ENCODE measurements around the gene FAM181A.

FAM181A gene

DNA sequence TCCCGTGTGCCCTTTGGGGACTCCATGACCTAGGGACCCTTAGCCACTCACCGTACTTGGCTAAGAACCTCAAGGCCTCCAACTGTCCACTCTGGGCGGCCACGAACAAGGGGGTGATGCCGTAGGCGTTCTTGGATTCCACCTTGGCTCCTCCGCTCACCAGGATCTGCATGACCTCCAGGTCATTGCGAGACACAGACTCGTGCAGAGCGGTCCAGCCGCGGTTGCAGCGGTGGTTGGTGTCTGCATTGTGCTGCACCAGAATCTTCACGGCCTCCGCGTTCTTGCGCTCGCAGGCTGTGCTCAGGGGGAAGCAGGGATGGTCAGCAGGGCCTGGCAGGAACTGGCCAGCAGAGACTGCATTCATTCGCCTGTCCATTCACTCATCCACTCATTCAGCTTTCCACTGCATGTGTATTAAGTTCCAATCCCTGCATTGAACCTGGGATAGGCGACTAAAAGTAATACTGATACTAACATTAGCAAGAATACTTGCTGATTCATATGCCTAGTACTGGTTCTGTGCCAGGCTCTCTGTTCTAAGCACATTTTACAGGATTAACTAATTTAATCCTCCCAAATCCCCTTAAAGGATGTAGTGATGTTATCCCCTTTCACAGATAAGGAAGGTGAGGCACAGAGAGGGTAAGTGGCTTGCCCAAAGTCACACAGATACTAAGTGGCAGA, 23.9 kb downstream of the FAM181A start:
- DNase-seq (ENCODE audit: low spot score): no peak

DNA sequence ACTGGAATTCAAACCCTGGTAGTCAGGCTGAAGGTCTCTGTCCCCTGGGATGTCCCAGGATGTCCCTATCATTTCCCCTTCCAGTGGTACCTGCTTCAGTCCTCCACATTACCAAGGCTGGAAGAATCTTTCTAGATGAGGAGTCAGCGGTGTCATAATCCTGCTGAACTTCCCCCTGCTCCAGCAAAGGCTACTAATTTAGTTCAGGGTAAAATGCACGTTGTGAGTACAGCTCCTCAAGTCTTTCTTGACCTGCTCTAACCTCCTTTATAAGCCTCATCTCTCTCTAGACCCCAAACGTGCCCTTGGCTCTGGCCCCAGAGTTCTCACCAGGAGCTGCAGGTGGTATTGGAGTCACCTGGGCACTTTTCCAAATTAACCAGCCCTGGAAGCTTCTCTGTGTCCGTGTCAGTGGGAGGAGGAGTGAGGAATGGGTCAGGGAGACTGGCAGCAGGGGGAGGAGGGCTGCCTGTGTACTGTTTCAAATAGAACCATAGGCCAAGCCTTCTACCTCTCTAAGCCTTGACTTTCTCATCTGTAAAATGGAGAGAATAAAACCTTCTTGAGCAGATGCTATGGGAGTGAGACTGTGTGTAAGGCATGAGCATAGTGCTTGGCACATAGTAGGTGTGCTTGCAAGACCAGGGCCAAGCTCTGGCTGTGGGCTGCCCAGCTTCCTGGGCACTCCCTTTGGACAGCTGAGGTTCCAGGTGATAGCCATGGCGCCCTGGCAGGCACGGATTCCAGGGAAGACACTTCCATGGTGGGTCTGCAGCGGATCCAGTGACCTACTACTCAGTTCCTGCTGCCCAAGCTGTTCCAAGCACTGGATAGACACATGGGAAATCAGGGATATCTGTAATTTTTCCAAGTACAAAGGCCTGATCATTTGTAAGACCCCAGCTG, 24.7 kb downstream of the FAM181A start:
- DNase-seq (ENCODE audit: low spot score): no peak

DNA sequence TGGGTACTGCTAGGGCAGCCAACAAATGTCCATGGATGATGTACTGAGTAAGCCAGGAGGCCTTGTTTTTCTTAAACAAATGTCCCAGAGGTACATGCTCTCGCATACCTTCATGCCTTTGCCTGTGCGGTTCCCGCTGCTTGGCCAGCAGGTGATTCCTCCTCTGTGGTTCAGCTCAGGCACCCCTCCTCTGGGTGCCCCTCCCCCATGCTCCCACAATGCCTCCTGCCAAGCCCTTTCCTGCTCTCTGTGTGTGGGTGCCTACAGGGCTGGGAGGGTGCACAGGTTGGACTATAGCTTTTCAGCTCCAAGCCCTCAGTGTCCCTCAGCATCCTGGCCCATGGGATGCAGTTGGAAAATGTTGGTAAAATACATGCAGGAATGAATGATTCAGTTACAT, 25.7 kb downstream of the FAM181A start:
- no peak for DNase-seq (ENCODE audit: low spot score)

DNA sequence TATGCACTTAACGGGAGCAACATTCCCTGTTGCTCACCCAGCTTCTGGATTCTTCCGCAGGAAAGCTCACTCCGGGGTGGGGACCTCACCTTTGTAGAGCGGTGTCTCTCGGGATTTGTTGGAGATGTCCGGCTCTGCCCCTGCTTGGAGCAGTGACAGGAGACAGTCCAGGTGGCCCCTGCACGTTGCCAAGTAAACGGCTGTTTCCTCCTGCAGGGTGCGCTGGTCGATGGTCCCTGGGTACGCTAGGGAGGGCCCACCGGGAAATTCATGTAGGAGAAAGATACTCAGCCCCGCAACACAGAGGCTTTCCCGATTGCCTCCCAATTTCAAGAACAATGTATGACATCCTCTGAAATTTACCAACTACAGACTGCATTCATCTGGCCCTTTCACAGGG, 26.1 kb downstream of the FAM181A start:
- no peak for DNase-seq (ENCODE audit: low spot score)

DNA sequence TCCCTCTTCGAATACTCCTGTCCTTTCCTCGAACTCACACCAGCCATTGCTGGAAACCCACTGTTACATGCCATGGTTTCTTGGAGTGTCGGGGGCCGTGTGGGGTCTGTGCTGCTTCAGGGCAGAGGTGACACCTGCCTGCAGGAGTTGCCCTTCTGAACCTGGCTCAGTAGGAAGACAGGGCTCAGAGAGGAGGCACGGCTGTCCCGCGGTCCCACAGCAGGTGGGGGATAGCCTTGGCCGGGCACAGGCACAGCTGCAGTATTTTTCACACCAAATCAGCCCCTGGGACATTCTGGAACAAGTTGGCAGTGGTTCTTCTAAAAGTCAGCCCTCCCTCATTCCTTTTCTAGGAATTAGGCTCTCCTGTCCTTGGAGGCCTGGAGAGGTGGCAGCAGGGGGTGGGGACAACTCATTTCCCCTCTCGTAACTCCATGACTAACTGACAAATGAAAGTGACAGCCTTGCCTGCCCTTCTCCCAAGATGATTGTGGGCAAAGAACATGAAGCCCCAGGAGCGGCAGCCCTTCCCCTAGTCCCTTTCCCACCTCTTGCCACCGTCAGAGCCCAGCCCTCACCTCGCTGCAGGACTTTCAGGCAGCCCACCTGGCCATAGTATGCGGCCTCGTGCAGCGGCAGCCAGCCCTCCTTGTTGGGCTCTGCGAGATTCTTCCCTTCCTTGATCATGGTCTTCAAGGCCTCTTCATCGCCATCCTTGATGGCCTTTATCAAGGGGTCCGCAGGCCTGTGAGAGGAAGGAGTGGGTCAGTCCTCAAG, 26.8 kb downstream of the FAM181A start:
- DNase-seq (ENCODE audit: low spot score): no peak

DNA sequence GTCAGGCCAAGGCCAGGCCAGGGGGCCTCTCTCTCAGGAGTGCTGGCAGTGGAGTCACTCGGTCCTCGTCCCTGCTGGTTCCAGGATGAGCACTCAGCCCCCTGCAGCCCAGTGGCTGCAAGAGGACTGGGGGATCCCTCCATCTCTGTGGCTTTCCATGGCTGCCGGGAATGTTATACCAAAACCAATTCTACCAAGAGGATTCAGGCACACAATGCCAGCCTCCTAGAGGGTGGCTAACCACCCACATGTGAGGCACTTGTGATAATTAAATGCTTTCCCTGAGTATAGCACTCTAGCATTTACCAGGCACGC, 27.3 kb downstream of the FAM181A start:
- DNase-seq (ENCODE audit: low spot score): no peak

DNA sequence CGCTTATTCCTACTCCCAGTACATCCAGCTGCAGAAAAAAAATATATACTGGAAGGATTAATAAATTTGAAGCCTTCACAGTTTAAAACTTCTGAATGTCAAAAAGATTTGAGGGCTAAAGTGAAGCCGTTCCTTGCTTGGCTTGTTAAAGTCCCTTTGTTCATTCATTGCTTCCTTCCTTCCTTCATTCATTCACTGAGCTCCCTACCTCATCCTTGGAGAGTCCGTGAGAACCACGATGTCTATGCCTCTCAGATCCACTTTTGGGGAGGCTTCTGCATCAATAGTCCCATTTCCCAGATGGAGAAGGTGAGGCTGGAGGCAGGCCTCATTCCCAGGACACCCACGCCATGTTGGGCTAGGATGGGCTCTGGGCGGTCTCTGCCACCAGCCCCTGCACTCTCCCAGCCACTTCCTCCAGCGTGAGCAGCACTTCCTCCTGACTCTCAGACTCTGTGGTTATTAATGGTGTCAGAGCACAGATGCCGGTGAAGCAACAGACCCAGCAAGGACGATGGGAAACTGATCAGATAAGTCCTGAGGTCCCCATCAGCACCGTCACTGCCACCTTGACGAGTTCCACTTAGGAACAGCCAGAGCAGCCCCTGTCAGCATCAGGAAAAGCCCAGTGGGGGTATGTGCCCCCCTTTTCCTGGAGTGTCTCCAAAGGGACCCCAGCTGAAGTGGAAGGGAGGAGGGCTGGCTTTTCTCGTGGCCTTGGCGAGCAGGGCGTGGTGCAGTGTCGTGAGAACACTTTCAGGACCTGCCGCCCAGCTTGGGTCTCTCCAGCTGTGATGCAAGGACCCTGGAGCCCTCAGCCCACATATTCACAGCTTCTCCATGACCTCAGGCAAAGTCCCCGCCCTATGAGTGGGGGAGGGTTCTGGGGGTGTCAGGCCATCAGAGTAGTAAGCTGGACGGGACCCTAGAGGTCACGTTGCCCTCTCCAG, 28.0 kb downstream of the FAM181A start:
- no peak for DNase-seq (ENCODE audit: low spot score)

DNA sequence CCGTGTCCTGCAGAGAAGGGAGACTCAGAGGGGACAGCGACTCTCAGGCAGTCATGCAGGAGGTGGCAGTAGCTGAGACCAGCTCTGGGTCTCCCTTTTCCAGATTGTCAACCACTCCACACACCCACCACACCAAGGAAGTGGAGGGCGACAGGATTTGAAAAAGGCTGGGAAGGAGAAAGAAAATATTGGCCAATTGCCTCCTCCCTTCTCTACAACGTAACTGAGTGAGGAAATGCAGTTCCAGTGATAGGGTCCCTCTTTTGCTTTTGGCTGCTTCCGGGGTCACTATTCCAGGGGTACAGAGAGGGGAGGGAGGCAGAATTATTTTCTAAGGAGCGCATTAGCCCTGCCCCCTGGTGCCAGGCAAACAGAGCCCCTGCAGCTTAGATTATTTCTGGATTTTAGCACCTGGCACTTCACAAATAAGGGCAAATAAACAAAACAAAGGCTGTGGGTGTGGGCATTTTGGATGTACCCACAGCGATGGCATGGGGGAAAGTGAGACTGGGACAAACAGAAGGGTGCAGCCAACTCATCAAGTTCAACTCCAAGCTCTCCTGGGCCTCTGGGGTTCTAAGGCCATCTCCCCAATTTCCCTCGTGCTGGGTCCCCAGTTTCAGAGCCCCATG, 28.8 kb downstream of the FAM181A start:
- no peak for DNase-seq (ENCODE audit: low spot score)

DNA sequence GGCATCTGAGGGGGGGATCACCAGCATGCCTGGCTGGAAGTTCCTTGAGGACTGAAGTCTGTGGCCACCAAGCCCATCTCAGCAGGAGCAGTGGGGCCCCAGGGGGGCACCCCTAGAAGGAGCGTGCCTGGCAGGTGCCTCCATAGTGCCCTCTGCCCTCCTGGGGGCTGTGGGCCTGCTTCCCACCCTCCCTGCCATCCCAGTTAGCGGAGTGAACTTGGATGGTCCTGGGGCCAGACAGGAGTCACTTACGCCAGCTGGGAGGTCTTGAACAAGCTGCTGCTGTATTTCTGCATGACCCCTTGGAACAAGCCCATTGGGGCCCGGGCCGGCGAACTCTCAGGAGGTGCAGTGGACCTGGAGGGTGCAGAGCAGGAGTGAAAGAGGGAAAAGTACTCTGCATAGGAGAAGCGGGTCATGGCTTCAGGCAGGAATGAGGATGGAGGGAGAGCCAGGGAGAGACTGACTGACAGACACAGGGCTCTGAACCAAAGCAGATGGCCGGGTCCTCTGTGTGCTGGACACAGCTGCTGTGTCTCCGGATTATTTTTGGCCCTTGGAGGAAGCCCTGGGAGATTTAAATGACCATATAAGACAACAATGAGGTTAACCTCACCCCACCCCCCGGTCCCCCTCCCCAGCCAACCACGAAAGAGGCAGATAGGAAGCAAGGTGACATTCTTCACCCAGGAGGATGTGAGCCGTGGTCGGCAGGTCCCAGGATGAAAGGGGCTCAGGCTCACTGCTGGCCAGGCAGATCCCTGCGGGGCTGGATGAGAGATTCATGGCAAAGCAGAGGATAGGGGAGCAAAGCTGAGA, 29.6 kb downstream of the FAM181A start:
- no peak for DNase-seq (ENCODE audit: low spot score)

DNA sequence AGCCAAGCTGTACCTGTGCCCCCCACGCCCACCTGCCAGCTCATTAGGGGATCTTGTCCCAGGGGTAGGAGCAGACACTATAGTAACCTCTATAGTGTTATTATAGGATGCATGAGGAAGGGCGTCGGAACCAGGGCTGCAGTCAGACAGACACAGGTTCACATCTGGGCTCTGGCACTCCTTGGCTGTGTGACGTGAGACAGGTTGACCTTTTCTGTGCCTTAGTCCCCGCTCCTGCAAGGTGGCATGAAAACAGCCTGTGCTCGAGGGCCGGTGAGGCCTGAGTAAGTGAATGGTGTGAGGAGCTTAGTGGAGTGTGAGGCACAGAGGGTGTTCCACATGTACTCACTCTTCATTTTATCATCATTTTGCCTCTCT, 30.2 kb downstream of the FAM181A start:
- DNase-seq (ENCODE audit: low spot score): no peak

DNA sequence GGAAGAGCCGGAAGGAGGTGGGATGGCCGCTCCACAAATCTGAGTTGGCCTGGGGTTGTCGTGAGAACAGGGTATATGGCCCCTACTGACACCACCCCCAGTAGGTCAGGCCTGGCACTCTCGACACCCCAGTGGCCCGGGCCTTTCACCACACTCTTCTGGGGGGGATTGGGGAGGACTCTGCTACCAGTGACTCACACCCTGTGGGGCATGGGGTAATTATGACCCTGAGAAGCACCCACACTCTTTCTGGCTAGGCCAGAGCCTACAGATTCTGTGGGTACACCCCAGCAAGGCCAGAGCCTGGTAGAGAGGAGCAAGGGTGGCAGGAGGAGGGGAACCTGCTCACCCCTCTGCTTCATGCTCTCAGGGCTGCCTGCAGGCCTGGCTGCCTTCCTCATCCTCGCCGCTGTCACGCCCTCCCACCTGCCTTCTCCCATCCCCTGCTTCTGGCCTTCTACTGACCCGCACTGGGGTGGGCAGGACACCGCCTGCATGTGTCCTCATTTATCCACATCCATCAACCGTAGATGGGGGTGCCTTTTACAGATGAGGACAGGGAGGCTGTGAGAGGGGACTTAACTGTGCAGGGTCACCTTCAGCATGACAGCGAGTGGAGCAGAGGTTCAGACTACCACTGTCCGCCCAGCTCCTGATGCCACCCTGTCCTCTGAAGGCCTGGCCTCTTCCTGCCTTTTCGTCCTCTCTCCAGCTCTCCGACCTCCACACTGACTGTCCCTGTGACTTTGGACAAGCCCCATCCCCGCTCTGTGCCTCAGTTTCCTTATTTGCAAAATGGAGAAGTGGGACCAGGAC, 30.8 kb downstream of the FAM181A start:
- no peak for DNase-seq (ENCODE audit: low spot score)

DNA sequence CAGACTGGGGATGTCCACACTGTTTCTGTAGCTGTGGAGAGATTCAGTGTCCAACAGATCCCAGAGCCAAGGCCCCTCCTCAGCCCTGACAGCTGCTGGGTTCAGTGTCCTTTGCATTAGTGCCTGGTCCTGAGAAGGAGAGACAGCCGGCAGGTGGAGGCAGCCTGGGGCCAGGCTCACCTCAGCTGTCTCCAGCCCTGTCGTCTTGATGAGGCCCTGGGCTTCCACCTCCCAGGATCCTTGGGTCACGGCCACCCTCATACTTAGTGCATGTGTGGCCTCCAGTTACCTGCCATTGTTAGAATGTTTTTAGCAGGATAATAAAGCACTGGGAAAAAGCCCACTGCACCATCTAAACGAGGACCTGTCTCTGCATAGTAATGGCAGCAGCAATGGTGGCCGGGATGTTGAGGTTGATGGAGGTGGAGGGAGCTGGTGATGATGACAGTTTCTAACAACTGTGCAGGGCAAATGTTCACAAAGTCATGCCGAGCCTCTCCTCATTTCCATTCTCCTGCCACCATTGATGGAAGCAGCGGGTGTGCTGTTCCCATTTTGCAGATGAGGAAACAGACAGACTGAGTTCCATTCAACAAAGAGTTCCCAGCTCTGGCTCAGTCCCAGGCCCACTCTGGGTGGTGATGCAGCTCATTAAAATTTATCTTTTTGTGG, 31.6 kb downstream of the FAM181A start:
- DNase-seq (ENCODE audit: low spot score): no peak

DNA sequence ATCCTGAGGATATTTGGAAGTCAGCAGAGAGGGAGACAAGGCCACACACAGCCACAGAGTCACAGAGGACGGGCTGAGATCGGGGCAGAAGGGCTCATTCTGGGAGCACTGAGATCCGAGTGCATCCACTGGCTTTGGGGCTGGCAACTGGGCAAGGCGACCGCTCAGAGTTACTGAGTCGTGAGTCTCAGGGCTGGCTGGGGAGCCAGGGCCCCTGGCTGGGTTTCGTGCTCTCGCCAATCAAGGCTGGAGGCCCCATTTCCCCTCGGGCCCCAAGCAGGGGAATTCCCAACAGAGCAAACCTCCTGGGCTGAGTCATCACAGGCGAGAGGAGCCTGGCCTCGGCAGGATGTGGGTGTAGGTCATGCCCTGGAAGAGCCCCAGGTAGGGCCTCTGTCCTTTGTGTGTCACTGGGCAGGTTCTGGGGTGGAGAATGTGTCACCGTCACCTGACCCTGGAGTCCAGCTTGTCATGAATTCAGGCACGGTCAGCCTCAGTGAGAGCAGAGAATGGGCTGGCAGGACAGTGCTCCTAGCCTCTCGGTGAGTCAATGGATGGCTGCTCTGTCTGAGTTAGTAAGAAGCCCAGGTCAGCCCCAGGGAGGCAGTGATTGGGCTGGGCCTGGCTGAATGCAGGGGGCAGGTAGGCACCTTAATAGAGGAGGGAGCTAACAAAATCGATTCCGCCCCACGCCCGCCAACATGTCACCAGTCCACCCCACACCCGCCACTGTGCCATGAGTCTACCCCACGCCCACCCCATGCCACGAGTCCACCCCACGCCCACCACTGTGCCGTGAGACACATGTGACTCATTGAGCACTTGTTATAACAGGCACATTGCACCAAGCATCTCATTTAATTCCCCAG, 32.3 kb downstream of the FAM181A start:
- DNase-seq (ENCODE audit: low spot score): no peak

DNA sequence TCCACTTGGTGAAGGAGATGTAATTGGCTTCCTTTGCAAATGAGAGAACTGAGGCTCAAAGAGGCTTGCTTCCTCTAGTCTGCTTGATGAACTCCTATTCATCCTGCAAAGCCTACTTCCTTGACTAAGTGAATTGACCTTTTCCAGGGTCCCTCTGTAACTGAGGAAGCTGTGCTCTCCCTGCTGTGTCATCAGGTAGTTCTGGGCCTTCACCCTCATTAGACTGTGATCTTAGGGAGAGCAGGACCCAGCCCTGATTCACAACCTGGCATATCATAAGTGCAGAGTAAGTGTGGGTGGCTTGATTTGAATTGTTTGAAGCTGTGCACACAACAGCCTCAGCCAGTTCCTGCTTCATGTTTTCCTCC, 32.9 kb downstream of the FAM181A start:
- DNase-seq (ENCODE audit: low spot score): no peak

DNA sequence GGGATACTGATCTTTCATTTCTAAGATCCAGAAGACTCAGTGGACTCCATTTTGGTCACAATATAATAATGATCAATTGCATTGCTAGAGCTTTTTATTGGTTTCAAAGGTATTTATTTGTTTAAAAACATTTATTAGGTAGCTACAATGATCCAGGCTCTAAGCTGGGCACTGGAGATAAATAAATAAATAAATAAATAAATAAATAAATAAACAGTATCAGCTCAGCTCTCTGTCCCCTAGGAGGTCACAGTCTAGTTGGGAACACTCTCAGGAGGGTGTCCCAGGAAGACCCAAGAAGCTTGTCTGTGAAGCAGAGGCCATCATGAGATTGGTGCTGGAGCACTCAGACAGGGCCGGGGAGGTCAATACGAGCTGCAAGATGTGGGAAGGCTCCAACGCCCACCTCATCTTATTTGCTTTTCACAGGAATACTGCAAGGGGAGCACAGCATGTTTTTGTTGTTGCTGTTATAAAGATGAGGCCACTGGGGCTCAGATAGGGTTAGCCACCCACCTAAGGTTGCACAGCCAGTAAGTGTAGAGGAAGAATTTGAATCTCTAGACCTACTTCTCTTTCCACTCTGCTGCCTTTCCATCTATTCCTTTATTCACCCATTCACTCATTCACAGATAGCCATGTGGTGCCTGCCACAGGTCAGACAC, 33.8 kb downstream of the FAM181A start:
- no peak for DNase-seq (ENCODE audit: low spot score)

DNA sequence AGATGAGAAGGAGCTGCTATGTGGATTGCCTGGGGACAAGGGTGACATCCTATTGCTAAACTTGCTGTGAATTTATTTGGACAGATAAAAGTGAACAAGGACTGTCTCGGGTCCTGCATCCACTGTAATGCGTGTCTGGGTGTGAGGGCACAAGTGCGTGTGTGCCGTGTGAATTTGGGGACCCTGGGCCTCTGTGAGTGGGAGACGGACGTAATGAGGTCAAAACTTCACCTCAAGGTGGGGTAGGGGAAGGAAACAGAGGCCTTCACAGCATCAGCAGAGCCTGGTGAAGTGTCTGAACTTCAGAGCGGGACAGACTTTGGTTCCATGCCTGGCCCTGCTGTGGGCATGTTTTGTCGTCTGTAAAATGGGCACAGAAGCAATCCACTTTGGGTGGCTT, 34.5 kb downstream of the FAM181A start:
- DNase-seq (ENCODE audit: low spot score): no peak
